IMR-90 (cell line): Measurements from ENCODE around the gene CAP2. TPM values are rescaled to one million over a fixed set of nuclear protein-coding genes. Genes with fewer than 3 reads are reported as not detected.
A peak's percentile ranks its signal among the peaks of the same experiment; 100 is the strongest.

Experiments
- ATAC-seq: fragments of 200-7000 bp; cut with Tn5 transposase; 2 replicates; pipeline ENCODE4 v1.9.1; 2020; ENCODE audit warnings: low read depth, mild to moderate bottlenecking, moderate library complexity
- BruUV-seq: library from RNA; stranded (reverse); fragments of 400-500 nt; replicated peaks from 2 replicates; lab custom pipeline; 2021; lab: Mats Ljungman, UMichigan
- CTCF ChIA-PET: fragments of 300-600 bp; formaldehyde crosslinking; extraction: SDS; loops from one replicate; lab custom pipeline; 2021; ENCODE audit warnings: antibody characterized with exemption; lab: Yijun Ruan, JAX
- POLR2A ChIA-PET: fragments of 300-600 bp; sonication (Branson Sonifier 250); formaldehyde crosslinking; loops from one replicate; lab custom pipeline; 2022; ENCODE audit warnings: antibody characterized with exemption; ENCODE audit not compliant: unreplicated experiment; lab: Charles Lee
- DNase-seq: peaks from one replicate; pipeline ENCODE4 v3.0.0; 2013
- H2AFZ ChIP-seq: replicated peaks from 2 replicates; pipeline ENCODE3; 2013; ENCODE audit warnings: low read length, mild to moderate bottlenecking; ENCODE audit not compliant: poor library complexity
- H2AK5ac ChIP-seq: 2 replicates; pipeline ENCODE4 v1.6.1; 2013; ENCODE audit warnings: low read depth, low read length, inconsistent platforms
- H2AK9ac ChIP-seq: replicated peaks from 2 replicates; pipeline ENCODE3; 2013; ENCODE audit warnings: mild to moderate bottlenecking, low read depth, low read length, moderate library complexity; ENCODE audit not compliant: poor library complexity
- H2BK120ac ChIP-seq: 2 replicates; pipeline ENCODE4 v1.6.1; 2013; ENCODE audit warnings: low read depth, low read length, inconsistent platforms
- H2BK15ac ChIP-seq: 3 replicates; pipeline ENCODE4 v1.6.1; 2013; ENCODE audit warnings: low read depth, low read length, inconsistent platforms
- H2BK20ac ChIP-seq: 2 replicates; pipeline ENCODE4 v1.6.1; 2013; ENCODE audit warnings: low read depth, mild to moderate bottlenecking, inconsistent platforms, low read length, moderate library complexity
- H2BK5ac ChIP-seq: 2 replicates; pipeline ENCODE4 v1.6.1; 2013; ENCODE audit warnings: mild to moderate bottlenecking, low read depth, low read length, inconsistent platforms; ENCODE audit not compliant: poor library complexity, severe bottlenecking
- H3K14ac ChIP-seq: replicated peaks from 2 replicates; pipeline ENCODE4 v1.6.1; 2013; ENCODE audit warnings: low read depth, low read length, inconsistent platforms
- H3K18ac ChIP-seq: 2 replicates; pipeline ENCODE4 v1.6.1; 2013; ENCODE audit warnings: low read depth, low read length, control low read depth
- H3K23ac ChIP-seq: 2 replicates; pipeline ENCODE4 v1.6.1; 2013; ENCODE audit warnings: low read depth, low read length, inconsistent platforms
- H3K27ac ChIP-seq: 2 replicates; pipeline ENCODE4 v1.5.1; 2013; ENCODE audit warnings: mild to moderate bottlenecking, control low read depth, low read length; ENCODE audit not compliant: insufficient read depth
- H3K27me3 ChIP-seq: 2 replicates; pipeline ENCODE4 v1.6.1; 2013; ENCODE audit warnings: low read length; ENCODE audit not compliant: control insufficient read depth, insufficient read depth
- H3K36me3 ChIP-seq: 2 replicates; pipeline ENCODE4 v1.6.1; 2013; ENCODE audit warnings: low read length, mixed read lengths; ENCODE audit not compliant: control insufficient read depth, insufficient read depth
- H3K4ac ChIP-seq: 2 replicates; pipeline ENCODE4 v1.6.1; 2013; ENCODE audit warnings: low read depth, low read length, inconsistent platforms
- H3K4me1 ChIP-seq: 2 replicates; pipeline ENCODE4 v1.6.1; 2013; ENCODE audit warnings: low read length, mixed read lengths; ENCODE audit not compliant: control insufficient read depth, insufficient read depth
- H3K4me2 ChIP-seq: 2 replicates; pipeline ENCODE4 v1.6.1; 2013; ENCODE audit warnings: low read depth, mild to moderate bottlenecking, control low read depth, low read length, moderate library complexity
- H3K4me3 ChIP-seq: 2 replicates; pipeline ENCODE4 v1.5.1; 2013; ENCODE audit warnings: low read depth, mild to moderate bottlenecking, control low read depth, low read length, moderate library complexity; ENCODE audit not compliant: insufficient read depth
- H3K56ac ChIP-seq: 2 replicates; pipeline ENCODE4 v1.6.1; 2013; ENCODE audit warnings: low read length, inconsistent platforms; ENCODE audit not compliant: insufficient read depth; ENCODE audit errors: extremely low read depth
- H3K79me1 ChIP-seq, 2 experiments: 2 replicates each; pipeline ENCODE4 v1.6.1; 2013; ENCODE audit warnings: low read length in 2 of 2, inconsistent platforms in 1 of 2, low read depth in 1 of 2
- H3K9ac ChIP-seq: 2 replicates; pipeline ENCODE4 v1.6.1; 2013; ENCODE audit warnings: low read depth, low read length, control low read depth
- H3K9me1 ChIP-seq: 2 replicates; pipeline ENCODE4 v1.6.1; 2013; ENCODE audit warnings: low read length, inconsistent platforms; ENCODE audit not compliant: insufficient read depth
- H3K9me3 ChIP-seq: 2 replicates; pipeline ENCODE4 v1.6.1; 2013; ENCODE audit warnings: low read length; ENCODE audit not compliant: control insufficient read depth, insufficient read depth
- H4K20me1 ChIP-seq: 2 replicates; pipeline ENCODE4 v1.6.1; 2013; ENCODE audit warnings: low read length, inconsistent platforms; ENCODE audit not compliant: insufficient read depth
- H4K5ac ChIP-seq: 2 replicates; pipeline ENCODE4 v1.6.1; 2013; ENCODE audit warnings: mild to moderate bottlenecking, low read depth, low read length, control low read depth
- H4K8ac ChIP-seq, 2 experiments: 2 replicates each; pipeline ENCODE4 v1.6.1; 2013; ENCODE audit warnings: low read depth in 2 of 2, low read length in 2 of 2, control low read depth in 1 of 2, inconsistent platforms in 1 of 2
- H4K91ac ChIP-seq: 2 replicates; pipeline ENCODE4 v1.6.1; 2013; ENCODE audit warnings: low read depth, low read length, inconsistent platforms; ENCODE audit not compliant: insufficient read depth
- POLR2A ChIP-seq: IDR thresholded peaks from 2 replicates; pipeline ENCODE4 v1.6.1; 2012; ENCODE audit warnings: mild to moderate bottlenecking, low read depth, low read length
- RAD21 ChIP-seq: IDR thresholded peaks from 2 replicates; pipeline ENCODE4 v1.6.1; 2012; ENCODE audit warnings: low read length, improper control_type of control experiment
- RCOR1 ChIP-seq: IDR thresholded peaks from 2 replicates; pipeline ENCODE4 v1.6.1; 2012; ENCODE audit warnings: mild to moderate bottlenecking, low read length, improper control_type of control experiment; ENCODE audit not compliant: insufficient replicate concordance
- RFX5 ChIP-seq: IDR thresholded peaks from 2 replicates; pipeline ENCODE4 v1.8.0; 2012; ENCODE audit warnings: low read depth, mild to moderate bottlenecking, low read length, moderate library complexity
- SMC3 ChIP-seq: fragments of 150-350 bp; IDR thresholded peaks from 2 replicates; pipeline ENCODE4 v1.6.1; 2016; ENCODE audit warnings: low read depth, mild to moderate bottlenecking, antibody characterized with exemption, low read length, moderate library complexity
- WGBS, 2 experiments: methylation state at CpG; one replicate each; pipeline versions ENCODE4 v1.1.5 to v1.1.7; 2013; ENCODE audit warnings: missing lambda C conversion rate in 2 of 2; ENCODE audit not compliant: insufficient read length in 1 of 2; ENCODE audit errors: extremely low coverage in 2 of 2; 5-methylcytosine and 5-hydroxymethylcytosine counted together
- dilution Hi-C: fragments of 300-500 bp; cut with HindIII; formaldehyde crosslinking; loops from one replicate; pipeline ENCODE4 v1.14.3; 2018; ENCODE audit warnings: low sequenced_read_pairs; ENCODE audit not compliant: unreplicated experiment
- in situ Hi-C: fragments of 300-500 bp; cut with MboI; formaldehyde crosslinking; loops from 3 replicates; pipeline ENCODE4 v1.14.3; 2019; ENCODE audit warnings: low sequenced_read_pairs, inconsistent platforms, mixed read lengths
- intact Hi-C: fragments of 100-400 bp; cut with micrococcal nuclease; formaldehyde crosslinking; loops from 2 replicates; pipeline ENCODE4 v1.10.0; 2022
- polyA plus RNA-seq, 3 experiments: library from polyadenylated mRNA; depleted of rRNA; stranded (reverse); fragments of >200 nt; gene quantifications; 2 replicates each; pipeline ENCODE4 v1.2.3, GENCODE V29; 2012; ENCODE audit warnings: low replicate concordance in 1 of 3
- total RNA-seq: library from RNA; depleted of rRNA; stranded (reverse); fragments of >200 nt; gene quantifications from 2 replicates; pipeline ENCODE4 v1.2.3, GENCODE V29; 2012
- TF ChIP-seq, protein P1 (sequence below): conservative IDR thresholded peaks from 2 replicates; pipeline ENCODE4 v1.5.1; 2012; ENCODE audit warnings: mild to moderate bottlenecking, low read depth, low read length, improper control_type of control experiment

The CAP2 gene
- total and polyA plus RNA-seq, 2 of the 4 experiments (the other 2 are of a cell fraction) = 14.5 to 27.5 TPM

DNA sequence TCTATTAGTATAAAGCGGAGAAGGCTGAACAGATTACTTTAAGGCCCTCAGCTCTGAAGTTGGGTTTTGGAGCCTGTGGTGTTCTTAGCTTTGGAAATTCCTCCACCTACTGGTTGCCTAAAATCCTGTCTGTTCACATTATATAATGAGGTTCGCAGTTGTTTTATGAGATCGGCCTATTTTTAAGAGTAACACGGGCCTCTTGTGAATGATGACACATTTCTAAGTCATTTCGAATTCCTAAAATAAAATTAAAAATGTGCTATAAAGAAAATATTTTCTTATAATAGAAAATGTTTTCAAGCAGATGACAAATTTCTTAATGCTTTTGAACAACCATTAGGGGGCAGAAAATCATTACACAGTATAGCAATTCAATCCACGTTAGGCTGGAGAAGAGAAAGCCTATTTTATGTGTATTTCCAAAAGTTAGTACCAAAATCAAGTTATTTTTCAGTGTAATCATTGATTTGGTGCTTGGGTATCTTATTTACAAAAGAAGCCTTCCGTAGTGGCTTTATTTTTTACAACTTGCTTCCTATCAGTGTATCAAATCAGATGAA, 190.9 kb downstream of the CAP2 start:
- no peak overlapping the region for H2AFZ ChIP-seq
- H4K20me1 ChIP-seq = no peaks in the 10 kb centered on the region
- H3K18ac ChIP-seq = no peak overlapping the region
- no peak overlapping the region for H3K27ac ChIP-seq
- H3K14ac ChIP-seq = no peak overlapping the region
- peaks cover 2% of the 10 kb centered on the region; the same call in 1 of the 2 replicates for H3K9me1 ChIP-seq
- no peaks in the 10 kb centered on the region for H3K36me3 ChIP-seq
- peaks cover 2% of the 10 kb centered on the region; the same call in 1 of the 2 replicates for H3K4me1 ChIP-seq
- no peaks in the 10 kb centered on the region for H3K27me3 ChIP-seq
- no CpG with 5 or more reads among the region's 7 CpGs for WGBS, 2 experiments
- in situ Hi-C loops (loop anchor here (10.0 kb wide), 1 partner anchor 300 kb away; the partner anchor contains the start of gene RBM24), dilution Hi-C loops (no loop called here), intact Hi-C loops (loop anchor here (1.0 to 2.0 kb wide), 3 partner anchors 192 to 428 kb away; partner anchors contain the start of genes CAP2 and RBM24)
- H3K56ac ChIP-seq = no peak overlapping the region
- H2AK9ac ChIP-seq = no peak overlapping the region
- no peak overlapping the region for H4K8ac ChIP-seq
- POLR2A ChIA-PET = no interaction called here
- no peaks in the 10 kb centered on the region for H3K9me3 ChIP-seq
- no peak overlapping the region for H4K91ac ChIP-seq
- peak; percentile 91 for ATAC-seq
- no peak overlapping the region for H3K4ac ChIP-seq
- no TSS peak for BruUV-seq
- no peak overlapping the region for H2BK20ac ChIP-seq
- no peak overlapping the region for H2BK120ac ChIP-seq
- peak overlapping the region; percentile 23; the same call in 1 of the 2 replicates for H3K4me2 ChIP-seq
- H3K79me1 ChIP-seq = no peaks in the 10 kb centered on the region
- no peak overlapping the region for H2AK5ac ChIP-seq
- TF ChIP-seq RAD21 (peak; percentile 83), RFX5 (no peak), POLR2A (no peak), SMC3 (peak; percentile 71), RCOR1 (no peak)
- TF ChIP-seq, protein P1, sequence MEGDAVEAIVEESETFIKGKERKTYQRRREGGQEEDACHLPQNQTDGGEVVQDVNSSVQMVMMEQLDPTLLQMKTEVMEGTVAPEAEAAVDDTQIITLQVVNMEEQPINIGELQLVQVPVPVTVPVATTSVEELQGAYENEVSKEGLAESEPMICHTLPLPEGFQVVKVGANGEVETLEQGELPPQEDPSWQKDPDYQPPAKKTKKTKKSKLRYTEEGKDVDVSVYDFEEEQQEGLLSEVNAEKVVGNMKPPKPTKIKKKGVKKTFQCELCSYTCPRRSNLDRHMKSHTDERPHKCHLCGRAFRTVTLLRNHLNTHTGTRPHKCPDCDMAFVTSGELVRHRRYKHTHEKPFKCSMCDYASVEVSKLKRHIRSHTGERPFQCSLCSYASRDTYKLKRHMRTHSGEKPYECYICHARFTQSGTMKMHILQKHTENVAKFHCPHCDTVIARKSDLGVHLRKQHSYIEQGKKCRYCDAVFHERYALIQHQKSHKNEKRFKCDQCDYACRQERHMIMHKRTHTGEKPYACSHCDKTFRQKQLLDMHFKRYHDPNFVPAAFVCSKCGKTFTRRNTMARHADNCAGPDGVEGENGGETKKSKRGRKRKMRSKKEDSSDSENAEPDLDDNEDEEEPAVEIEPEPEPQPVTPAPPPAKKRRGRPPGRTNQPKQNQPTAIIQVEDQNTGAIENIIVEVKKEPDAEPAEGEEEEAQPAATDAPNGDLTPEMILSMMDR = peak; percentile 79
- peak; percentile 86 for DNase-seq
- H4K5ac ChIP-seq = no peak overlapping the region
- H2BK15ac ChIP-seq = no peak overlapping the region
- no peak overlapping the region for H3K23ac ChIP-seq
- no peak overlapping the region for H3K9ac ChIP-seq
- no peak overlapping the region for H2BK5ac ChIP-seq
- CTCF ChIA-PET = interaction anchor here (0.6 to 1.4 kb wide), 13 partner anchors 11 to 676 kb away, joined by 3 to 5 read pairs (median 3); partner anchors contain the start of gene FAM8A1
- no peak overlapping the region for H3K4me3 ChIP-seq
